HG02870 (cell line): ENCODE results near the gene FOXP1.

Experiments
- ATAC-seq: cut with Tn5 transposase; IDR thresholded peaks from one replicate; pipeline ENCODE4 v1.9.1; 2021; ENCODE audit warnings: mild to moderate bottlenecking, moderate library complexity; ENCODE audit not compliant: unreplicated experiment

Gene FOXP1

DNA sequence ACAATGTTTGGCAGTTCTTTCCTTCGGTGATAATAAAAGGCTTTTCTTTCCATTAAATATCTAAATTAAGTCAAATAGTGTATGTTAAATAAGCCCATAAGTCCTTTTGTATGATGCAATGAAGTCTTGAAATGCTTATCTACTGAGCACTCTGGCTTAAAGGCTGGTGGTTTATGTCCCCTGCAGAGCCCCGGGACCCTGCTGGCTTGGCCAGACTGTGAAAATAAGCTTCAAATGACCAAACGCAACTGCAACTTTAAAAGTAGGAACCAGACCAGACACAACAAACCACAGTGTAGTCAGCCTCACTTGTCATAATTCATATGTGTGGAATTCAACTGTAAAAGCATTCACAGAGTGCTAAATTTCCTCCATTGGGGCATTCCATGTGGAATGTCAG, 72.5 kb downstream of the FOXP1 start:
- ATAC-seq = no peak

DNA sequence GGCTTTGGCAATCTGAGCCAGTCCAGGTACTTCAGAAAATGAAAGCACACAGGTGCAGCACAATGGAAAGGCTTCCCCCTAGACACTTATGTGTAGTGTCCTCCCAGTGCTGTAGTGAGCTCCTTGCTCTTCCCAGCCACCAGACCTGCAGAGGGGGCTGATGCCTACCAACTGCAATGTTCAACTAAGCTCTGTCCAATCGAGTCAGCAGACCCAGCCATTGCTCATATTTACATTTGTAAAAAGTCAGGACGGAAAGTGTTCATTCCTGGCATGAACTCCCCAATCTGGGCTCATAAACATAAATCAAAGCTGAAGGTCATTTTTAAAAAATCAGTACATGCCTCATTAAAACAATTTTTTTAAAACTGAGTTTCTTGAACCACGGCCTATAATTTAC, 73.0 kb downstream of the FOXP1 start:
- no peak for ATAC-seq

DNA sequence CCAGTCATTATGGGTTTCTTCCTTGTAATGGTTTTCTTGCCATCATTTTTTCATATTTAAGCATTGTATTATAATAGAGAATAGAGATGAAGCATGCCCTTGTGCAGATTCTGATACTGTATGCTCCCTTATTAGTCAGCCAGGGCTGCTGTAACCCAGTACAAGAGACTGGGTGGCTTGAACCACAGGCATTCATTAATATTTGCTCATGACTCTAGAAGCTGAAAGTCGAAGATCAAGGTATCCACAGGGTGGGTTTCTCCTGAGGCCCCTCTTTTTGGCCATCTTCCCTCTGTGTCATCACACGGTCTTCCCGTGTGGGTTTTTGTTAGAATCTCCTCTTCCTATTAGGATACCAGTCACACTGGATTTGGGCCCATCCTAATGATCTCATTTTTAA, 74.5 kb downstream of the FOXP1 start:
- ATAC-seq = no peak

DNA sequence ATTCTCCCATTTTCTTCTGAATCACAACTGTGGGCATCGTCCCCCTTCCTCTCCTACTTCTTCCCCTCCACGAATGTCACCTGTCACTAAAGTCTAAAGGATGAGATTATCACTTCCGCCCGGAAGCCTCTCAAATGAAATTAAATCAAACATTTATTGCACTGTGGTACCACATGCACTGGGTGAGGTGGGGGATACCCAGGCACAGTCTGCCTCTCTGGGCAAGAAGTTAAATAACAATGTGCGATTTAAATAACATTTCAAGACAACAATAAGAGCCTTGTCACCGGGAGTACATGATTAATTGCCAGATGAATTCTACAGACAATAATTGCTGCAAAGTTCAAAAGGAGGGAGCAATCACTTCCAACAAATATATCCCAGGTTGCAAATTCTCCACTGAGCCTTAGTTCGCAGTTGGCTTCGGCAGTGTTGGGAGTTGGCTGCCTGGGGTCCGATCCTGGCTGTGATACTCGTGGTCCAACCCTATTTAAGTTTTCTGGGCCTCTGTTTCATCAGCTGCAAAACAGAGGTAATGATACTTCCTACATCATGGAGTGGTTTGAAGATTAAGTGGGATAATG, 77.7 kb downstream of the FOXP1 start:
- ATAC-seq = no peak

DNA sequence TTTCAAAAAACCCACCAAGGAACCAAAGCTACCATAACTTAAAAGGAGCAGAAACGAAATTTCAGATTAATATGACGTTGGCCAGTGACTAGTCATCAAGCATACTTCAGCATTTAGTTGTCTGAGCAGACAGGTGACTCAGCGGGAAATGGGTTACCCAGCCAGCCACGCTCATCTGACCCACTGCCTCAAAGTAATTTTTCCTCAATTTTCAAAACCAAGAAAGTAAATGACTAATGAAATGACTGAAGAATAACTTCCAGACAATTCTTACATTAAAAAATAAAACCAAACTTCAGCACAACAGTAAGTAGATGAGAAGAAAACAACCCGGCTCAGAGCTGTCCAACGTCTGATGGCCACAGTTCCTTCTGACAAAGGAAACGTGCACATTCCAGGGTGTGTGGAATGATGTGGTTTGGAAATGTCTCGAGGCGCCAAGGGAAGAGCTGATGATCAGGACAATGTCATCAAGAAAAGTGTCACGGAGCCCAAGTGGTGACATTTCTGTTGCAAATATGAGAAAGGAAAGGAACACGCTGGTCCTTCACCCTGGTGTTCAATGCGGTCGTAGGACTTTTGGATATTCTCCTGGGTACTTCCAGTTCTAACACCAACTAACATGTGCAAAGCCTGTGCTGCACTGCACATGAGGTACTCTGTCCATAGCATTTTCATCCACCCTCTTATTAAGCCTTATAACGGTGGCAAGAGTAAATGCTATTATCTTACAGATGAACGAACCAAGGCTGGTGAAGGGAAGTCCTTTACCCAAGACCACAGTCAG, 79.1 kb downstream of the FOXP1 start:
- no peak for ATAC-seq

DNA sequence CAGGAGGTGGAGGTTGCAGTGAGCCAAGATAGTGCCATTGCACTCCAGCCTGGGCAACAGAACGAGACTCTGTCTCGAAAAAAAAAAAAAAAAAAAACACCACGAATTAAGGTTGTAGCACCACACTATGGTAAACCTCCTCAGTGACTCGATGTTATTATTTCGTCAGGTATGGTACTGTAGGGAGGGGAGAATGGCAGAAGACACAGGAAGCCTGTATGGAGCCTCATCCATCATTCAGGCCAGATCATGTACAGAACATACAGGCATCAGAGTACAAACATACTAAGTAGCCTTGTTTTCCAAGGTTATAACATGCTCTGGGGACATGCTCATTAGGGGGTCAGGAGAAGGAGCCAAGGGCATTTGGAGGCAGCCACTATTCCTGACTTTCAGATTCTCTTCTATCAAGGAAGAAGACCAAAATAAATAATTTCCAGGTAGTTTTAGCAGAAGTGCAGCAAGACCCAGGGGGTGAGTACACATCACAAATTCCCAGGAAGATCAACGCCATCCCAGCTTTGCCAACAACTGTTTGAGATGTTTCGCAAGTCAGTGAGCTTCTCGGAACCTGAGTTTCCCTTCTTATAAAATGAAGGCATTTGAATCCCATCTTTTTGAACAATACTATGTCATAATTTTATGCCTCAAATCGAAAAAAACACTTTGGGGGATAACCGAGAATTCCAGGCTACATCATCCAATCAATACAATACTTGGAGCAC, 79.8 kb downstream of the FOXP1 start:
- ATAC-seq = no peak

DNA sequence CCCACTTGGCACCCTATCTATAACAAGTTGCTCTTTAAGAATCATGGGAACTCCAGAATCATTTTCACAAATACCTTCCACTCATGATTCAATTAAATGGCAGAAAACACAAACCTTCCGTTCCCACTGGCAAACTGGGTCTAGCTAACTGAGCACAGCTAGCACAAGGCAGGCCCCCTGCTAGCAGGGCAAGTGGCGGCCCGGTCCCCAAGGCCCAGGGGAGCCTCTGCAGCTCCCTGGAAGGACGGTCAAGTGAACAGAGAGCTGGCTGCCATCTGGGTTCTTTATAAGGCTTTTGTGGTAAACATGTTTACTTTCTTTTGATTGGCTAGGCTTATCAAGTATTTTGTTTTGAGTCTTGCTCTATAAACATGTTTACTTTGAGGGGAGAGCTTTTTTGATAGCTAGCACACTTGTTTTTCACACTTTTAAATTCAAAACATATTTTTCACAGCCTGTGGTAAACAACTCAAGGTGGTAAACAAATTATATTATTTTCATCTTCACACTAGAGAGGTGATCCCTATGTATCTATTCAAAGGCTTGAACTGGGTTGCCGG, 81.4 kb downstream of the FOXP1 start:
- ATAC-seq = no peak

DNA sequence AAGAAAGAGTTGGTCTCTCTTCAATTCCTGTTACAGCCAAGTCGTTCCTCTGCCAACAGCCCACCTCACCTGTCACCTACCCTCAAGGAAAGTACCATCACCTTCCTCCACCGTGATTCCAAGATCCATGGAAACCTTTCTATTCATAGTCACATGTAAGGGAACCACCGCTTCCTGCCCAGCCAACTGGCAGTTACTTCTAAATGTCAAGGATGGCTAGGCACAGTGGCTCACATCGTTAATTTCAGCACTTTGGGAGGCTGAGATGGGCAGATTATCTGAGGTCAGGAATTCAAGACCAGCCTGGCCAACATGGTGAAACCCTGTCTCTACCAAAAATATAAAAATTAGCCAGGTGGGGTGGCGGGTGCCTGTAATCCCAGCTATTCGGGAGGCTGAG, 82.8 kb downstream of the FOXP1 start:
- ATAC-seq = no peak

DNA sequence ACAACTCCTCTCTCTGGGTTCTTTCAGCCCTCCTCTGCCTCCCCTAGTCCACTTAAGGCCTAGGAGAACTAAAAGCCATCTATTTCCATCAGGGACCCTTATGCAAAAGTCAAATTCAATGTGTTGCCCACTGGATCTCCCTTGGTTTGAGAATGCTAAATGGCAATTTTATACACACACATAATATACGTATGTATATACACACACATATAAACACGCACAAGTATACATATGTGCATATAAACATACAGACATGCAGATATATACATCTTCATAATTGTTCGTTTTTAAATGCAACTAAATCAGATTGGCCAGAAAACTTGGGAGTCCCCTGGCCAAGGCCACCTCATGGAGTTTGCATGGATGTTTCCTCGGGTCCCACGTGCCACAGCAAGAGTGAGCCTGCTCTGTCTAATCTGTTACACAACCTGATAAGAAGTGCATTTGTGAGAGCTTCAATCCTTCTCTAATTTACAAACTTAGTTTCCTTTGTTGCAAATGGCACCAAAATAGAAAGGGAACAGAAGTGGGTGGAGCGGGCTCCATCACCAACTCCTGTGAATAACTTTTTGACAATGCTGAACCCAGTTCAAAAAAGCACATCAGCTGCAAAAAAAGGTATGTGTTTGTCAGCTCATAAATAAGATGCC, 84.2 kb downstream of the FOXP1 start:
- no peak for ATAC-seq

DNA sequence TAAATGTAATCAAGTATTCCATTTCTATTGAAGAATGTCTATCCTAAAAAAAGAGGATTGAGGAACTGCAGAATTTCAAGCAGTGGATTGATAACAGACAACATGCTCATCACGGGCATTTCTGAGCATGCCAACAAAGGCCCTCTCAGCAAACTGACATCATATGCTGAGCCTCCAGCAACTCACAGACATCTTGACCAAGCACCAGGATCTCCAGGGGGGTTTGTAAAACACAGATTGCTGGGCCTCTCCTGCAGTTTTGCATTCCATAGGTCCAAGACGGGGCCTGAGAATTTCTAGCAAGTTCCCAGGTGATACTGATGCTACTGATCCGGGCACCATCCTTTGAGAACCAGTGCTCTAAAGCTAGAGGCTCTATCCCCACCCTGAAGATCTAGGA, 85.0 kb downstream of the FOXP1 start:
- ATAC-seq = no peak

DNA sequence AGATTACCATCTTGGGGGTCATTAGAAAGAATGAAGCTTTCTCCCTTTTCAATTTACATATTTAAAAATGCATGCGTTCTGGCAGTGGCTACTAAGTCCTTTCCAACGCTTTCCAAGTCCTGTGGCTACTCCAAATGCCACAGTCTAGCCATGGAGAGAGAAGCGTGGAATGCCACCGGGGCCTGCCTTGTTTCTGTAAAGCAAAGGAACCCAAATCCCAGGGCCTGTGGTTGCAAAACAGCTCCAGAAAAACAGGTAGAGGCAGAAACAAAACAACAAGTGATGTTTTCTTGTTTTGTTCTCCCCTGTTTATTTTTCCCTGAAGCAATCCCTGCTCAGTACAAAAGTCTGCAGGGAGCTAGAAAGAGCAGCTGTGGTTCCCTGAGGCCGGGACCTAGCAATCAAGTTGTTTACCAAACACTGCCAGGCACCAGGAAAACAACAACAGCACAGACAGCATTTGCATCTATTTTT, 85.5 kb downstream of the FOXP1 start:
- no peak for ATAC-seq

DNA sequence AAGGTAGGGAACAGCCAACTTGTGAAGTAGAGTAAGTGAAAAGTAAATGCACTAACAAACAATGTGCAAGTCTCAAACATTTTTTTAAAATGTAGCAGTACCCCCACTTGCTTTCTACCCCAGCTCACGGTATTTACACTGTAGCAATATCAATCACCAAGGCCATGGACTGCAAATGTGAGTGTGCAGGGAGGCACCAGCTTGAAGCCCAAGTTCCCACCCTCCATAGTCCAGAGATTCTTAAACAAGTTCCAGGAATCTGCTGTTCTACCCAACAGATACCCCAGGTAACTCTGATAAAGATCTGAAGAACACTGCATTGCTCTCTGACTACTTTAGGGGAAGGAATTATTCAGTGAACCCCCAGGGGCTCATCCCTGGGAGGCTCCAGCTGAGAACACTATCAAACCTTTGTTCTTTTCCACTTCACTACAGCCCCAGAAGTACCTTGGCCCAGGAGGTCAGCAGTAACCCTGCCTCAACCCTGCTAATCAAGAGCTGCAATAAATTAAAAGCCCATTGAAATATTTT, 86.1 kb downstream of the FOXP1 start:
- no peak for ATAC-seq

DNA sequence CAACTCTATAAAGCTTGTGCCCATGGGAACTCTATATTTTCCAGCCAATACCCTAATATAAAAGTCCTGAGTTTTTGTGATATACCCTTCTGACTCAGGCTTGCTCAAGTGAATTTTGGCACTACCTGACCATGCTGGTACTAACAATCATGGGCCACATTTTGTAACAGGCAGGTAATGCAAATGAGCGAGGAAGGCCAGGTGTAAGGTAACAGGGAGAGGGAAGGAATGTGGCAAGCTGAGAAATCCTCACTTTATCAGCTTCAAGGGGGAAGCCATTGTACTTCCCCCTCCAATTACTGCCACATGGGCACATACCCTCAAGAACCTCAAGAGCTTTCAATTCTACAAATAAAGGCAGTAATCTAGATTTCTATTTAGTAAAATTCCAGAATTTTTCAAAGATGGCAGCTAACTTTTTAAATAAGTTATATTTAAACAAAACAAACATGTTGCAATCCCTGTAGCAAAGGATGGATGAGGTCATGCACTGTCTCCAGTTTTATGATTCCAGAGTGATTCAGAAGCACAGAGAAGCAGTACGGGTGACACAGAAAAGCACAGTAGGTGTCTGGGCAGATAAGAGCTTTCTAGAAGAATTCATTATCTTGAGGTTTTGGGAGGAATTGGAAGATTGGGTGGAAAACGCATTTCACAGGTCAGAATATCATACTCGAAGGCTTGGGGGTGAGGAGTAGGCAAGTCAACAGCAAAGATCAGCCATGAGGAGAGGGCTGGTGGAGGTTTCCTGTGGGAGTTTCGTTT, 87.6 kb downstream of the FOXP1 start:
- no peak for ATAC-seq

DNA sequence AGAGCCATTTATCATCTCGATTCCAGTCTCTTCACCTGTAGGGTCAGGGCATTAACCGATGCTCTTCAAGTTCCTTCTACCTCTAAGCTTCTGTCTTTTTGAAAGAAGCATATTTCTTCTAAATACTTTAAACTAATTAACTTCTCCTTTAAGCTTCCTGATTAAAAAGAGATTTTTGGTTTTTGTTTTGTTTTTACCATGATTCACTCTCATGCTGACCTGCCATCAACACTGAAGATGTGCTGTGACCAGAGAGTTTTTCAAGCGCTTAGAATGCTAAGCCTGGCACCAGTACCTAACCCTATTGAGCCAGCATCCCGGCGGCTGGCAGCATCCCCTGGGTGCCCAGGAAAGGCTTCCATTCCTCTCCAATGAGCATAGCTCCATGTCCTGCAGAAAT, 89.3 kb downstream of the FOXP1 start:
- ATAC-seq = no peak

DNA sequence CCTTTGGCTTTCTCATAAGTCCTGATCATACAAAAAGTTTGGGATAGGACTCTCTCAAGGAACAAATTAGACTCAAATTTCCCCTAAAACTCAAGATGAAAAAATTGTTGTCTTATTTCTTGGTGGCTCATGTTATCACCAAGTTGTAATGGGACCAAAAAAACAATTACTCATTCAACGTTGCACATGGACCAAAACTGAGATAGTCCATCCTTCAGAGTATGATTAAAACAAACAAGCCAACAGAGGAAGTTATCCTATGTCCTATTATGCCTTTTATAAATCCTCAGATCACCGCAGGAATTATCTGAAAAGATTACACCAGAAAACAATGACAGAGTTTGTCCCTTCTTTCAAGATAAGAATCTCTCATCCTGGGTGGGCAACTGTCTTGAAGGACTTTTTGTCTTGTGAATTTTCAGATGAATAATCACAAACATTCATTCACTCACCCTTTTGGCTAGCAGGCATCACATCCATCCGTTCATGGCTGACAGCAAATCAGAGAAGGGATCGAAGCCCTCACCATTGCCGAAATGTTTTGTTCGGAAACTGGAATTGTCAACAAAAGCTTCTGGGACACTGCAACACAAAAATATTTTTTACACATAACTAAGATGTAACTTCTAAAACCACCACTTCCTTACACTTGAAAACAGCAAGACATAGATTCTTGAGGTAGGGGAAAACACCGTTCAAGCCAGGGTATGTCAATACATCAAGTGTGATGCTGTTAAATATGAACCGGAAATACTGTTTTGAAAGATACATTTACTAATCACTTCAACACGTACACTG, 90.4 kb downstream of the FOXP1 start:
- ATAC-seq = no peak

DNA sequence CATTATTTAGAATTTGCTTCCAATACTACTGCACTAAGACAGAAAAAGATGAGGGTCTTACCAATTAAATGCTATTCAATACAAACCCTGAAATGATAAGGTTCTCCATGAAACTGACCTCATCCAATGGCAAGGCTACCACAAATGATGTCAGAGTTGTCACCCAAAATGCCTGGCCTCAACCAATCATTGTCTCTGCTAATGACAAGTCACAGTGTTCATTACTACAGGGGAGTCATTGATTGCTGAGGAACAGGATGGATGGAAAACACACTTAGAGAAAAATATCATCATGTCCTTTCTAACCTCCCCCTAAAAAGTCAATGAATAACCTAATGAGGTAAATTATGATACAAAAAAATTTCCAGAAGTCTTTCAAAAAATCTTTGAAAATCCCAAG, 91.0 kb downstream of the FOXP1 start:
- ATAC-seq = no peak

DNA sequence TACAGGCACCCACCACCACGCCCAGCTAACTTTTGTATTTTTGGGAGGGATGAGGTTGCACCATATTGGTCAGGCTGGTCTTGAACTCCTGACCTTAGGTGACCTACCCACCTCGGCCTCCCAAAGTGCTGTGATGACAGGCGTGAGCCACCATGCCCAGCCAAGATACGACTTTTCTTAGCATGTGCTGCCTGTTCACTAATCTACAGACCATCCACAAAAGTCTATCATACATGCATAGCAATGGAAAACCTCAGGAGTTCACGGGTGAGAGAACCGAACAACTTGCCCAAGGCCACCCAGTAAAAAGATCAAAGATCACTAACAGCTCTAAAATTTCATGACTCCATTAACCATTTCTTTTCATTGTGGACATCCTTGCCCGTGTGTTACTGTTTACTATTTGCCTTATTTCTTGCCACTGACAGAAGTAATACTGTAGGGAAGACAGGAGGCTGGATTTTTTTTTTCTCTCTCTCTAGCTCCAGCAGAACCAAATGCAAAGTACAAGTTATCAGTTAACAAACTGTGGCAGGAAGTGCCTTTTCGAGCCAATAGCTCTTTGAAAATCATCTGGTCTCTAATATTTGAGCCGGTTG, 92.3 kb downstream of the FOXP1 start:
- ATAC-seq = no peak

DNA sequence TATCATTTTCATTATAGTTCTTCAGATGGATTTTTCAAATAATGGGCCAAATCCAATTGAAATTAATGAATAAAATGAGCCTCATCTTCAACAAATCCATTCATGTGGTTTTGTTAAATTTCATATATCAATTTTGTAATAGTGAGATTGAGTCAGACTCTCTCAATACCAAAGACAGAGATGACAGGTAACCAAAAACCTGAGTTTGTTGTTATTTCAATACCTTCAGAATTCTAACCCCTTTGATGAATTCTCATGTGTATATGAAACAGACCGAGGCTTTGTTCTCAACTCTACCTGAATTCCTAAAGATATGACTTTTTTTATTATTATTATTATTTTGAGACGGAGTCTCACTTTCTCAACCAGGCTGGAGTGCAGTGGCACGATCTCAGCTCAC, 92.8 kb downstream of the FOXP1 start:
- no peak for ATAC-seq

DNA sequence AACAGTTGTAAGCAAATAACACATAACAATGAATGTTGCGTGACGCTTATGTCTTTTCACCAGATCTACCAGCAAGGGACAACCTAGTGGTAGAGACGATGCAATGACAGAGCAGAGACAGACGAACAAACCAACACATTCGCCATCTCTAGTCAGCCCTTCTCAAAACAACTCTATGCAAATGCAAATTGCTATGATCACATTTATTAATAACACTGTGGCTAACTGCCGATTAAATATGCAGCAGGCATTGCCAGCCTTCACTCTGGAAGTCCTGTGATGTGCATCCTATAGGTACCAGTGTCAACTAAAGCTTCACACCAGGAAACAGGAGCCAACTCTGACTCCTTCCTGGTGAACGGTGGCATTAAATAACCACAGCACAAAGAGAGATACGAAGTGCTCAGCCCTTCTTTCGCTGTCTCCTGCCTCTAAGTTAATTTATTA, 94.2 kb downstream of the FOXP1 start:
- ATAC-seq = no peak
